Muscle layer of duodenum (tissue), 2 donors: ENCODE results near the gene CREB1.
A peak's percentile ranks its signal among the peaks of the same experiment; 100 is the strongest.
"Not testable (repeated sequence)": the region's sequence is repeated elsewhere in the genome, so short reads cannot be mapped to it uniquely, and the experiment has no call there.

ENCODE experiments used
- H3K27ac ChIP-seq: one replicate; pipeline ENCODE4 v1.7.0; 2013; ENCODE audit warnings: mild to moderate bottlenecking, low read length
- H3K27me3 ChIP-seq: one replicate; pipeline ENCODE4 v1.7.0; 2013; ENCODE audit warnings: low read depth, mild to moderate bottlenecking, control low read depth, low read length
- H3K36me3 ChIP-seq, 2 donors: one replicate each; pipeline ENCODE4 v1.7.0; 2013; ENCODE audit warnings: low read length in 2 of 2, control low read depth in 1 of 2, mild to moderate bottlenecking in 1 of 2; ENCODE audit not compliant: insufficient read depth in 2 of 2, control insufficient read depth in 1 of 2
- H3K4me1 ChIP-seq, 2 donors: one replicate each; pipeline ENCODE4 v1.7.0; 2013; ENCODE audit warnings: low read length in 2 of 2, mild to moderate bottlenecking in 2 of 2, control low read depth in 1 of 2, moderate library complexity in 1 of 2; ENCODE audit not compliant: insufficient read depth in 2 of 2, control insufficient read depth in 1 of 2
- H3K4me3 ChIP-seq, 2 donors: one replicate each; pipeline ENCODE4 v1.7.0; 2013; ENCODE audit warnings: low read length in 2 of 2, low read depth in 1 of 2, mild to moderate bottlenecking in 1 of 2
- H3K9me3 ChIP-seq, 2 donors: one replicate each; pipeline ENCODE4 v1.7.0; 2013; ENCODE audit warnings: low read length in 2 of 2, control low read depth in 1 of 2, mild to moderate bottlenecking in 1 of 2; ENCODE audit not compliant: control insufficient read depth in 1 of 2
- donor health status: healthy.

Gene CREB1

DNA sequence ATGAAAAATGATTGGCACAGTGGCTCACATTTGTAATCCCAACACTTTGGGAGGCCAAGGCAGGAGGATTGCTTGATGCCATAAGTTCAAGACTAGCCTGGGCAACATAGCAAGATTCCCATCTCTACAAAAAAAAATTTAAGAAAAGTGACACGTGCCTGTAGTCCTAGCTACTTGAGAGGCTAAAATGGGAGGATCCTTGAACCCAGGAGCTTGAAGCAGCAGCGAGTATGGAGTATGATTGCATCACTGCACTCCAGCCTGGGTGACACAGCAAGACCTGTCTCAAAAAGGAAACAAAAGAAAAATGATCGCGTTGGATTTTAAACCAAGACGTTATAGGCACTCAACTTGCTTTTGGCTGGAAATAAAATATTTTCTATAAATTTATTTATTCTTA is 37.8 kb upstream of the CREB1 start:
- H3K27me3 ChIP-seq = no peaks in the 10 kb centered on the region
- H3K27ac ChIP-seq = no peak overlapping the region
- no peak overlapping the region for H3K4me3 ChIP-seq
- H3K36me3 ChIP-seq = no peaks in the 10 kb centered on the region
- H3K9me3 ChIP-seq = no peaks in the 10 kb centered on the region
- H3K4me1 ChIP-seq = no peaks in the 10 kb centered on the region

DNA sequence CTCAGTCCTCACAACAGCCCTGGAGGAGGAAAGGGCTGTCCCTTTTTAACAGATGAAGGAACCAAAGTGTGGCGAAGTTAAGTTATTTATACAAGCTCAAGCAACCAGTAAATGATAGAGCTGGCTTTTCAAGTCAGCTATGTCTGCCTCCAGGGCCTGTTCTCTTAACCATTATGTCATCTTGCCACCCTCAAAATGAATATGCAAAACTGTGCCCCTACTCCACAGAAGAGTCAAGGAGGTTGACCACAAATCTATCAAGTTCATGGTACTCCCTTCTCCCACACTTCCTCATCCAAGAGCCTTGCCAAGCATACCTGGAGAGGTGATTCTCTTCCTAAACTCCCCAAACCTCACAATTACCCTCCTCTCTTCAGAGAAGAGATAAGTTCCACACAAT is 37.3 kb upstream of the CREB1 start:
- no peaks in the 10 kb centered on the region for H3K27me3 ChIP-seq
- H3K36me3 ChIP-seq = no peaks in the 10 kb centered on the region
- no peaks in the 10 kb centered on the region for H3K4me1 ChIP-seq
- no peak overlapping the region for H3K4me3 ChIP-seq
- H3K9me3 ChIP-seq = no peaks in the 10 kb centered on the region
- H3K27ac ChIP-seq = no peak overlapping the region

- no peaks in the 10 kb centered on the region for H3K9me3 ChIP-seq
- no peaks in the 10 kb centered on the region for H3K36me3 ChIP-seq
- no peak overlapping the region for H3K4me3 ChIP-seq
- H3K27ac ChIP-seq = no peak overlapping the region
- H3K4me1 ChIP-seq = no peaks in the 10 kb centered on the region
- H3K27me3 ChIP-seq = no peaks in the 10 kb centered on the region
Measured at GRCh38 chr2:207494137-207494536, 35.6 kb upstream of the CREB1 start.

- not testable (repeated sequence) for H3K9me3 ChIP-seq, H3K4me1 ChIP-seq, H3K36me3 ChIP-seq, H3K27me3 ChIP-seq, H3K27ac ChIP-seq, H3K4me3 ChIP-seq
Measured at GRCh38 chr2:207496936-207497335, 32.8 kb upstream of the CREB1 start.

DNA sequence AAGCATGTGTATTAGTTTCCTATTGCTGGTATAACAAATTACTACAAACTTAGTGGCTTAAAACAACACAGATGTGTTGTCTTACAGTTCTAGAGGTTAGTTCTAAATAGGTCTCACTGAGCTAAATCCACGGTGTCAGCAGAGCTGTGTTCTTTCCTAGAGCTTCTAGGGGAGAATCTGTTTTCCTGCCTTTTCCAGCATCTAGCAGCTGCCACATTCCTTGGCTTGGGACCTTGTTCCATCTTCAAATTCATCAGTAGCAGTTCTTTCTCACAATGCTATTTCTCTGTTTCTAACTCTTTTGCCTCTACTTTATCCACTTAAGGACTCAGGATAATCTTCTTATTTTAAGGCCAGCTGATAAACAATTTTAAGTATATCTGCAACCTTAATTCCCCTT is 32.2 kb upstream of the CREB1 start:
- Histone ChIP-seq H3K27ac (no peak overlapping the region), H3K4me1 (no peaks in the 10 kb centered on the region), H3K4me3 (no peak overlapping the region), H3K9me3 (no peaks in the 10 kb centered on the region), H3K27me3 (no peaks in the 10 kb centered on the region), H3K36me3 (no peaks in the 10 kb centered on the region)

- H3K4me3 ChIP-seq = no peak overlapping the region
- no peaks in the 10 kb centered on the region for H3K27me3 ChIP-seq
- H3K27ac ChIP-seq = no peak overlapping the region
- no peaks in the 10 kb centered on the region for H3K4me1 ChIP-seq
- H3K36me3 ChIP-seq = no peaks in the 10 kb centered on the region
- no peaks in the 10 kb centered on the region for H3K9me3 ChIP-seq
Measured at GRCh38 chr2:207498427-207498826, 31.3 kb upstream of the CREB1 start.

DNA sequence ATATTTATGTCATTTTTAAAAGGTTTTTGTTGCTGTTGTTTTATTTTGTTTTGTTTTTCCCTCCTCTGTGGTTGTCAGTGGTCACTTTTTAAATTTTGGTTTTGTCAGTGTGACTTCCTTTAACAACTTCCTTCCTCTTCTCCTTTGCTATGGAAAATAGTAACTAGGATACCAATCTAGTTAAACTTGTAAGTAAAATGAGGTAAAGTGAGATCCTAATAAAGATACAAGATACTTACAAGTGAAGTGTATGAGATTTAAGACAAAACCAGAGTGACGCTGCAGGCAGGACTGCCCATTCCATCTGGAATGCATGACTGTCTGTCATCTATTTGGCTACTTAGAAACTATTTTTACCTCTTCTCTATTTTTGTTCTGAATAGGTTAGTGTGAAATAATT is 30.6 kb upstream of the CREB1 start:
- Histone ChIP-seq H3K27me3 (no peaks in the 10 kb centered on the region), H3K4me3 (no peak overlapping the region), H3K4me1 (no peaks in the 10 kb centered on the region), H3K36me3 (no peaks in the 10 kb centered on the region), H3K9me3 (no peaks in the 10 kb centered on the region), H3K27ac (no peak overlapping the region)

GRCh38 chr2:207501802-207502576 is 27.8 kb upstream of the CREB1 start:
- no peak overlapping the region for H3K27ac ChIP-seq

DNA sequence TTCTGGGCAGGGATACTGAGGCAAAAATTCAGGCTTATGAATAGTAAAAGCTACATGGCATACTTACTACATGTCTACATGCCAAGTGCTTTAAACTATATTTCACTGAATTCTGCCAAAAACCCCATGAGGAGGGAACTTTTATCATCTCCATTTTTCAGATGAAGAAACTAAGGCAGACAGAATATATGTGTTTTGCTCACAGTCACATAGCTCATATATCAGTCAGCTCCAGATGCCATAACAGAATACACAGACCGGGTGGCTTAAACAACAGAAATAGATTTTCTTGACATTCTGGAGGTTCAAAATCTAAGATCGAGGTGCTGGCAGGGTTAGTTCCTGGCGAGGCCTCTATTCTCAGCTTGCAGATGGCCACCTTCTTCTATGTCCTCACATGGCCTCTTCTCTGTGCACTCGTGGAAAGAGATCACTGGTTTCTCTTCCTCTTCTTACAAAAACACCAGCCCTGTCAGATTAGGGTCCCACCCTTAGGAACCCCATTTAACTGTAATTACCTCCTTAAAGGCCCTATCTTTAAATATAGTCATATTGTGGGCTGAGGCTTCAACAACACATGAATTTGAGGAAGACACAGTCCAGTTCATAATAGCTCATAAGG is 27.1 kb upstream of the CREB1 start:
- H3K27me3 ChIP-seq = no peaks in the 10 kb centered on the region
- H3K36me3 ChIP-seq = no peaks in the 10 kb centered on the region
- H3K4me3 ChIP-seq = no peak overlapping the region
- H3K27ac ChIP-seq = no peak overlapping the region
- no peaks in the 10 kb centered on the region for H3K9me3 ChIP-seq
- H3K4me1 ChIP-seq = peaks cover 0 to 10% of the 10 kb centered on the region in 2 donors

More at GRCh38 chr2:207501802-207502576, 27.8 kb upstream of the CREB1 start:
- Histone ChIP-seq H3K27me3 (no peaks in the 10 kb centered on the region), H3K4me1 (peaks cover 0 to 10% of the 10 kb centered on the region in 2 donors), H3K9me3 (no peaks in the 10 kb centered on the region), H3K36me3 (no peaks in the 10 kb centered on the region), H3K4me3 (no peak overlapping the region)

DNA sequence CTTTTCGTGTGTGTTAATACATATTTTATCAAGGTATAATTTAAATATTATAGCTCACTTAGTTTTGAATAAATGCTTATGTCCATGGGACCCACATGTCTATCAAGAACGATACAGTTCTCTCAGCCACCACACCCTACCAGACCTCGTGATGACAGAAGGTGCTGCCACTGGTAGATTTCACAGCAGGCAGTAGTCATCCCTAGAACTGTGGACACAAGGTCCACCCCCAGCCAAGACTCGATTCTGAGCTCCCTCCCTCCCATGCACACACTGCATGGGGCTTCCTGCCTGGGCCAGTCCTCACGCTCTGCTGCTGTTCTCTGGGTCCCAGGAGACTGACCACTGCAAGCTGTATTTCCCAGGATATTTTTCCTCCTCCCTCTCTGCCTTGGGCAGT is 26.5 kb upstream of the CREB1 start:
- Histone ChIP-seq H3K9me3 (no peaks in the 10 kb centered on the region), H3K4me3 (no peak overlapping the region), H3K27me3 (no peaks in the 10 kb centered on the region), H3K36me3 (no peaks in the 10 kb centered on the region), H3K27ac (peak overlapping the region; percentile 32), H3K4me1 (peaks cover 0 to 10% of the 10 kb centered on the region in 2 donors)

- H3K27ac ChIP-seq = no peak overlapping the region
- H3K4me3 ChIP-seq = no peak overlapping the region
- H3K27me3 ChIP-seq = no peaks in the 10 kb centered on the region
- no peaks in the 10 kb centered on the region for H3K9me3 ChIP-seq
- no peaks in the 10 kb centered on the region for H3K36me3 ChIP-seq
- peaks cover 0 to 10% of the 10 kb centered on the region in 2 donors for H3K4me1 ChIP-seq
Measured at GRCh38 chr2:207504513-207505170, 25.1 kb upstream of the CREB1 start.
